Loucy (cell line): Measurements from ENCODE around the gene NDUFS7.

Experiments used
- H2AFZ ChIP-seq: fragments of 200-600 bp; sonication (generic); 2 replicates; pipeline ENCODE4 v1.6.0; 2016; ENCODE audit warnings: antibody characterized with exemption, mild to moderate bottlenecking, low read length, moderate library complexity
- H3F3A ChIP-seq: fragments of 200-600 bp; 2 replicates; pipeline ENCODE4 v1.6.0; 2016; ENCODE audit warnings: antibody characterized with exemption, low read depth, mild to moderate bottlenecking
- H3K27me3 ChIP-seq: fragments of 200-600 bp; sonication (generic); 2 replicates; pipeline ENCODE4 v1.6.1; 2014; ENCODE audit warnings: low read length, mild to moderate bottlenecking; ENCODE audit not compliant: insufficient read depth, poor library complexity, severe bottlenecking
- H3K36me3 ChIP-seq: fragments of 200-600 bp; sonication (generic); 2 replicates; pipeline ENCODE4 v1.6.1; 2016; ENCODE audit warnings: low read length; ENCODE audit not compliant: insufficient read depth
- H3K4me1 ChIP-seq: fragments of 200-600 bp; sonication (generic); 2 replicates; pipeline ENCODE4 v1.5.1; 2014; ENCODE audit warnings: low read length, mild to moderate bottlenecking; ENCODE audit not compliant: insufficient read depth, poor library complexity, severe bottlenecking
- H3K4me2 ChIP-seq: fragments of 200-600 bp; sonication (generic); 2 replicates; pipeline ENCODE4 v1.6.0; 2014; ENCODE audit warnings: antibody characterized with exemption, low read length, low read depth, mild to moderate bottlenecking; ENCODE audit not compliant: poor library complexity, severe bottlenecking
- H3K4me3 ChIP-seq: fragments of 200-600 bp; sonication (generic); 2 replicates; pipeline ENCODE4 v1.5.1; 2014; ENCODE audit warnings: low read length, mild to moderate bottlenecking, mixed read lengths; ENCODE audit not compliant: poor library complexity, severe bottlenecking
- H3K79me2 ChIP-seq: fragments of 200-600 bp; sonication (generic); 2 replicates; pipeline ENCODE4 v1.6.1; 2014; ENCODE audit warnings: low read length; ENCODE audit not compliant: insufficient read depth
- H3K9ac ChIP-seq: fragments of 200-600 bp; sonication (generic); 2 replicates; pipeline ENCODE4 v1.6.0; 2014; ENCODE audit warnings: mild to moderate bottlenecking, low read depth, low read length, moderate library complexity; ENCODE audit not compliant: poor library complexity, severe bottlenecking
- H3K9me2 ChIP-seq: fragments of 200-600 bp; sonication (generic); replicated peaks from 2 replicates; pipeline ENCODE4 v1.6.1; 2016; ENCODE audit warnings: low read depth, low read length, mixed read lengths
- H3K9me3 ChIP-seq: fragments of 200-600 bp; sonication (generic); 2 replicates; pipeline ENCODE4 v1.6.1; 2014; ENCODE audit warnings: mild to moderate bottlenecking, antibody characterized with exemption, low read length, low read depth; ENCODE audit not compliant: insufficient read depth
- H4K20me1 ChIP-seq: fragments of 200-600 bp; sonication (generic); 2 replicates; pipeline ENCODE4 v1.6.0; 2014; ENCODE audit warnings: antibody characterized with exemption, low read length, mild to moderate bottlenecking; ENCODE audit not compliant: insufficient read depth, poor library complexity, severe bottlenecking
- CTCF ChIP-seq: fragments of 200-600 bp; sonication (generic); conservative IDR thresholded peaks from 2 replicates; pipeline ENCODE4 v1.5.1; 2014; ENCODE audit warnings: mild to moderate bottlenecking, antibody characterized with exemption, low read length
- EZH2phosphoT487 ChIP-seq: fragments of 200-600 bp; IDR thresholded peaks from 2 replicates; pipeline ENCODE4 v1.6.1; 2018; ENCODE audit warnings: antibody characterized with exemption, mild to moderate bottlenecking, moderate library complexity, borderline replicate concordance

The NDUFS7 gene

GRCh38 chr19:1377176-1377964 is 6.3 kb upstream of the NDUFS7 start:
- H4K20me1 ChIP-seq: no peaks in the 10 kb centered on the region
- H2AFZ ChIP-seq: no peak overlapping the region
- no peak for TF ChIP-seq EZH2phosphoT487
- no peak for TF ChIP-seq CTCF
- no peak overlapping the region for H3K9ac ChIP-seq
- H3K9me2 ChIP-seq: no peaks in the 10 kb centered on the region
- no peaks in the 10 kb centered on the region for H3K4me1 ChIP-seq
- no peaks in the 10 kb centered on the region for H3F3A ChIP-seq
- H3K79me2 ChIP-seq: no peaks in the 10 kb centered on the region
- no peak overlapping the region for H3K4me2 ChIP-seq
- H3K4me3 ChIP-seq: no peak overlapping the region
- peaks cover 13% of the 10 kb centered on the region; the same call in 1 of the 2 replicates for H3K36me3 ChIP-seq
- H3K9me3 ChIP-seq: no peaks in the 10 kb centered on the region
- H3K27me3 ChIP-seq: no peaks in the 10 kb centered on the region

- no peak overlapping the region for H2AFZ ChIP-seq
- H3K4me1 ChIP-seq: no peaks in the 10 kb centered on the region
- no peaks in the 10 kb centered on the region for H3F3A ChIP-seq
- H3K36me3 ChIP-seq: peaks cover 10% of the 10 kb centered on the region; the same call in 1 of the 2 replicates
- no peaks in the 10 kb centered on the region for H3K9me3 ChIP-seq
- H3K79me2 ChIP-seq: no peaks in the 10 kb centered on the region
- H4K20me1 ChIP-seq: no peaks in the 10 kb centered on the region
- H3K4me2 ChIP-seq: no peak overlapping the region
- H3K9ac ChIP-seq: no peak overlapping the region
- no peak overlapping the region for H3K4me3 ChIP-seq
- H3K9me2 ChIP-seq: no peaks in the 10 kb centered on the region
- H3K27me3 ChIP-seq: no peaks in the 10 kb centered on the region
- no peak for TF ChIP-seq EZH2phosphoT487
- TF ChIP-seq CTCF: no peak
Observed at GRCh38 chr19:1377965-1378785, 5.5 kb upstream of the NDUFS7 start.

- H3K4me2 ChIP-seq: no peak overlapping the region
- H3F3A ChIP-seq: no peaks in the 10 kb centered on the region
- no peaks in the 10 kb centered on the region for H3K9me2 ChIP-seq
- H3K79me2 ChIP-seq: peaks cover 4% of the 10 kb centered on the region
- H4K20me1 ChIP-seq: peaks cover 3% of the 10 kb centered on the region
- no peak overlapping the region for H3K9ac ChIP-seq
- no peaks in the 10 kb centered on the region for H3K36me3 ChIP-seq
- TF ChIP-seq EZH2phosphoT487 (no peak), CTCF (no peak)
- no peaks in the 10 kb centered on the region for H3K9me3 ChIP-seq
- no peak overlapping the region for H2AFZ ChIP-seq
- H3K4me1 ChIP-seq: no peaks in the 10 kb centered on the region
- H3K4me3 ChIP-seq: no peak overlapping the region
- H3K27me3 ChIP-seq: no peaks in the 10 kb centered on the region
Observed at GRCh38 chr19:1379126-1379905, 4.4 kb upstream of the NDUFS7 start.
